Epithelial cell of proximal tubule (primary cell): ENCODE measurements around the gene GPRIN1. TPM values are rescaled to one million over a fixed set of nuclear protein-coding genes. Genes with fewer than 3 reads are reported as not detected.

Experiments used
- DNase-seq: peaks from one replicate; pipeline ENCODE4 v3.0.0-alpha.2; 2011; ENCODE audit warnings: low read depth
- H3K4me3 ChIP-seq: 2 replicates; pipeline ENCODE4 v1.5.1; 2011; ENCODE audit warnings: low read depth, mild to moderate bottlenecking, low read length
- total RNA-seq: library from RNA; depleted of rRNA; stranded (reverse); fragments of >200 nt; gene quantifications from 2 replicates; pipeline ENCODE4 v1.2.3, GENCODE V29; 2015
- TF ChIP-seq, protein P1 (sequence below): conservative IDR thresholded peaks from 2 replicates; pipeline ENCODE4 v1.5.1; 2012; ENCODE audit warnings: low read depth, mild to moderate bottlenecking, low read length

GPRIN1 gene
- total RNA-seq, 1 donor from 2014 or later = 34.0 TPM

DNA sequence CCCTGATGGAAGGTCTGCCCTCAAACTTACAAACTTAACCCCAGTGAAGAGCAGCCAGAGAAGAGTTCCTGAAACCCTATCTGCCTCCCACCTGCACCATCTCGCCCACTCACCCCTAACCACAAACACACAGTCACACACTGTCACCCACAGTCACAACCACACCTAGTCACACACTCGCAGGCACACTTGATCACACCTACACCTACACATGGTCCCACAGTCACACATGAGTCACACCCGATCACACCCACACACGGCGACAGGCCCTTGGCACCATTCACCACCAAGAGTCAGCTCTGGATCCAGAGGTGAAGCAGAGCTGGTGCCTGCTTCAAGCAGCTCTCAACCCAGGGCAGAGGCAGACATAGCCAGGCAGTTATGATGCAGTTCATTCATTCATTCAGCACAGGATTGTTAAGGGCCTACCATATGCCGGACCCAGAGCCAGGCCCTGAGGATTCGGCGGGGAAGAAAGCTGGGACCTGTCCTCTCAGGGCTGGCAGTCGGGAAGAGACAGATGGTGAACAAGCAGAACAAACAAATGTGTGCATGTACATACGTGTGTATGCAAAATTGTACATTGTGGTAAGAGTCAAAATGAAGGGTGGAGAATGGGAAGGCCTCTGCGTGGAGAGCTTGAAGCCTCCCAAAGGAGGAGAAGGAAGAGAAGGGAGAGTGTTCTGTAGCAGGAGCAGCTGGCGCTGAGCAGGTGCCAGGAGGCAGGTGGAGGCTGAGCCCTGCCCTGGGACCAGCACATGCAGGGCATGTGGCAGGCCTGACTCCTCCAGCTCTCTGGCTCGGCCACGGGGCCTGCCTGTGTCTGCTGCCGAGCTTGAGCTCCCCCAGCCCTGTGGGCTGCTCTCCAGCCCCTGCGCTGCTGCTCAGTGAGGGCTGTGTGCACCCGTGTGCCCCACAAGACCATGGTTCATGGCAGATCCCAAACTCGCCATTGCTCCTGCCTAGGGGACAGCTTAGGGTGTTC lies 43.7 kb upstream of the GPRIN1 start:
- TF ChIP-seq, protein P1, sequence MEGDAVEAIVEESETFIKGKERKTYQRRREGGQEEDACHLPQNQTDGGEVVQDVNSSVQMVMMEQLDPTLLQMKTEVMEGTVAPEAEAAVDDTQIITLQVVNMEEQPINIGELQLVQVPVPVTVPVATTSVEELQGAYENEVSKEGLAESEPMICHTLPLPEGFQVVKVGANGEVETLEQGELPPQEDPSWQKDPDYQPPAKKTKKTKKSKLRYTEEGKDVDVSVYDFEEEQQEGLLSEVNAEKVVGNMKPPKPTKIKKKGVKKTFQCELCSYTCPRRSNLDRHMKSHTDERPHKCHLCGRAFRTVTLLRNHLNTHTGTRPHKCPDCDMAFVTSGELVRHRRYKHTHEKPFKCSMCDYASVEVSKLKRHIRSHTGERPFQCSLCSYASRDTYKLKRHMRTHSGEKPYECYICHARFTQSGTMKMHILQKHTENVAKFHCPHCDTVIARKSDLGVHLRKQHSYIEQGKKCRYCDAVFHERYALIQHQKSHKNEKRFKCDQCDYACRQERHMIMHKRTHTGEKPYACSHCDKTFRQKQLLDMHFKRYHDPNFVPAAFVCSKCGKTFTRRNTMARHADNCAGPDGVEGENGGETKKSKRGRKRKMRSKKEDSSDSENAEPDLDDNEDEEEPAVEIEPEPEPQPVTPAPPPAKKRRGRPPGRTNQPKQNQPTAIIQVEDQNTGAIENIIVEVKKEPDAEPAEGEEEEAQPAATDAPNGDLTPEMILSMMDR = no peak
- DNase-seq = no peak
- H3K4me3 ChIP-seq = no peak overlapping the region

DNA sequence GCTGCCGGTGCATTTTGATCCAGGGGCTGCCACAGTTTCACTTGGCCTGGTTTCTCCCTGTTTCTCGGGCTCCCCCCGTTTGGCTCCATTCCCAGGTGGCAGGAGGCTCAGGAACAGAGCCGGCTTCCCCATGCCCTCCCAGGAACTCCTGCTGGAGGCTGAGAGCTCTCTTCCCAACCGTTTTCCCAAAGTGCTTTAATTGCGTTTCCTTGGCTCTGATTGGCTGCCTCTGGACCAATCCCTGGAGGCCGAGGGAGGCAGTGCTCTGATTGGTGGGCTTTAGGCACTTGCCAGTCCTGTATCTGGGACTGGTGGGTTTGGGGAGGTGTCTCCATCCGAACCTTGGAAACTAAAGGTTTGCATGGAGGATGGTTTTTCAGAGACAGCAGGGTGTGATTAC lies 42.2 kb upstream of the GPRIN1 start:
- no peak overlapping the region for H3K4me3 ChIP-seq
- TF ChIP-seq, protein P1 = no peak
- DNase-seq = no peak

DNA sequence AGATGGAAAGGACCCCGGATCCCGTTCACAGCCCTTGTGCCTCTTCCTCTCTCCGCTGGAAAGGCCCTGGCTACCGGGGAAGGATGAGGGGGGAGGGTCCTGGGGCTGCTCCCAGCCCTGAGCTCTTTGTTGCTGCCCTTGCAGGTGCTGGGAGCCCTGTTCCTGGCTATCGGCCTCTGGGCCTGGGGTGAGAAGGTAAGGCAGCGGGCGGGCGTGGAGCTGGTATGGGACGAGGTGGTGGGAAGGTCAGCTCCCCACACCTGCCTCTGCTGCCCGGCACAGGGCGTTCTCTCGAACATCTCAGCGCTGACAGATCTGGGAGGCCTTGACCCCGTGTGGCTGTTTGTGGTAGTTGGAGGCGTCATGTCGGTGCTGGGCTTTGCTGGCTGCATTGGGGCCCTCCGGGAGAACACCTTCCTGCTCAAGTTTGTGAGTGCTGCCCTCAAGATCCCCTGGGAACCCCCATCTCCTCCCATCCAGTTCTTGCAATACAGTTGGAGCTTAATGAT lies 41.6 kb upstream of the GPRIN1 start:
- H3K4me3 ChIP-seq = no peak overlapping the region
- TF ChIP-seq, protein P1 = no peak
- DNase-seq = no peak

DNA sequence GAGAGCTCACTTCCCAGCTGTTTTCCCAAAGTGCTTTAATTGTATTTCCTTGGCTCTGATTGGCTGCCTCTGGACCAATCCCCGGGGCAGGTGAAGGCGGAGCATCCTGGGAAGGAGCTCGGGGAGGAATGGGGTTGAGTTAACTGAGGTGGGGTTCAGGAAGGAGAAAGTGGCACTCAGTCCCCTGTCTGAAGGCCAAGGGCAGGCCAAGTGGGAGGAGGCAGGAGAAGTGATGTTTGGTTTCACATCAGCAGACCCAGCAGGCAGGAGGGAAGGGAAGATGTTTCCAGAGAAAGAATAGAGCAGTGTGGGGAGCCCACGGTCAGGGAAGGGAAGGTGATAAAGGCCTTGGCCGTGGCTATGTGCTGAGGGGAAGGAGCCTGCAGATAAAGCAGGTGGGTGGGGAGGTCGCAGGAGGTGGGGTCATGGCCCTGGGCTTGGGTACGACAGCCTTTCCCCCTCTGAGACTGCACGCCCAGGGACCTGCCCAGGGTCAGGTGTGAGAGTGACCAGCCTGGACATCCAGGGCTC lies 40.5 kb upstream of the GPRIN1 start:
- no peak overlapping the region for H3K4me3 ChIP-seq
- no peak for DNase-seq
- TF ChIP-seq, protein P1 = no peak

DNA sequence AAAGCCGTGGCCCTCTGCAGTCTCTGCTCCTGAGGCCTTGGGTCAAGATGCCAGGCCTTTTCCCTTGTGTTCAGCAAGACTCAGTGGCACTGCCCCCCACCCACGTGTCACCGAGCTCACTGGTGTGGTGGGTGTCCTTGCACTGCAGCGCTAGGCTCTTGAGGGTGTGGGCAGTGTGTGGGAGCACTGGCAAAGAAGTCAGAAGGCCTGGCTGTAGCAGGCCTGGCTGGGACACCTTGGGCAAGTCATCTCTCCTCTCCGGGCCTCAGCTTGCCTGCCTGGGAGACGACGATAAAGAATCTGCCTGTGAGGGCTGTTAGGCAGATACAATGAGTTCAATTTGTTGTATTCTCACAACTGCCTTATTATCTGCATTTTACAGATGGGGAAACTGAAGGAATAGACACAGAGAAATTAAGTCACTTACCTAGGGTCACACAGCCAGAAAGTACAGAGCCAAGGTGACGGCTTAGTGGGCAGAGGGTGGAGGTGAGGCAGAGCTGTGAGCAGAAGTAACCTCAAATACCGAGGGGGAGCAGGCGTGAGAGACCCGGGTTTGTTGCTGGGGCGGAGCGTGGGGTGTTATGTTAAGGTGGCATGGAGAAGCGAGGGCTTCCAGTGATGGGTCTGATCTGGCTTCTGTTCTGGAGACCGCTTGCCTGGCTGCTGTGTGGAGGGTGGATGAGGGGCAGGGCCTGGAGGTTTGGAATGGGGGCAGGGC lies 38.7 kb upstream of the GPRIN1 start:
- TF ChIP-seq, protein P1 = no peak
- DNase-seq = no peak
- H3K4me3 ChIP-seq = peak overlapping the region; percentile 92

DNA sequence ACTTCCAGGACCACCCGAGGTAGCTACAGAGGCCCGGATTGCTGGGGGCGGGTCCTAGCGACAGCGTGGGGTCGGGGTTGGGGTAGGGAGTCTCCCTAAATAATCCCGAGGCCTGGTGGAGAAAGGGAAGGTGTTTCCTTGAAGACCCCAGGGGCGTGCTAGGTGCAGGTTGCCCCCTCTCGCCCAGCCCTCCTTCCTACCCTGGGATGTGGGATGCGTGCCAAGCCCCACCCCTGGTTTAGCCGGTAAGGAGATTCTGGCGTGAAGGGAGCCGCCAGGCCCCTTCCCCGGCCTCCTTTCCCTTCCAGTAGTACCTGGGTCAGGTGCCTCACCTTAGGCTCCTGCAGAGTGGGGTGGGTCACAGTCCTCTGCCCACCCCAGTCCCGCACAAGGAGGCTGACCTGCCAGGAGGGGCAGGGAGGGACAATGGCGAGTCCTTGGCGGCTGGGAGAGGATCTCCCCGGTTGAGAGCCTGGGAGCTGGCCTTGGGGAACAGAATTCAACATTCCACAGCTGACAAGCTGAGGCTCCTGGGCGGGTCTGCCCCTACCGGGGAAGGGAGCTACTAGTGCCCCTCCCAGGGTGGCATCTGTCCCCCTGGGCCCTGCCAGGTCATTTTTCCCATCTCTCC lies 38.0 kb upstream of the GPRIN1 start:
- DNase-seq = no peak
- H3K4me3 ChIP-seq = peak overlapping the region; percentile 92
- TF ChIP-seq, protein P1 = no peak
